GM19324 (cell line): Measurements from ENCODE around the gene CLDN14.

Source experiments
- ATAC-seq: cut with Tn5 transposase; IDR thresholded peaks from one replicate; pipeline ENCODE4 v1.9.1; 2021; ENCODE audit warnings: mild to moderate bottlenecking, moderate library complexity; ENCODE audit not compliant: unreplicated experiment, low FRiP score

Gene CLDN14

GRCh38 chr21:36479415-36480402 lies at the start of gene CLDN14:
Gene CLDN14, minus strand, starts transcription at chr21:36480122. Its CDS starts 18,427 bp downstream, at chr21:36461695.
- ATAC-seq: no peak

- ATAC-seq: no peak
These were observed 48.8 kb upstream of the CLDN14 start for GRCh38 chr21:36528716-36529115.

GRCh38 chr21:36527317-36527716 lies 47.4 kb upstream of the CLDN14 start:
- ATAC-seq: no peak

- ATAC-seq: no peak
These were observed 46.2 kb upstream of the CLDN14 start for GRCh38 chr21:36526104-36526503.

- no peak for ATAC-seq
These were observed 44.6 kb upstream of the CLDN14 start for GRCh38 chr21:36524477-36524876.

GRCh38 chr21:36522219-36522808 lies 42.4 kb upstream of the CLDN14 start:
- no peak for ATAC-seq

GRCh38 chr21:36518883-36519492 lies 39.1 kb upstream of the CLDN14 start:
- no peak for ATAC-seq

GRCh38 chr21:36517366-36518075 lies 37.6 kb upstream of the CLDN14 start:
- no peak for ATAC-seq

- no peak for ATAC-seq
These were observed 36.4 kb upstream of the CLDN14 start for GRCh38 chr21:36516281-36516680.

GRCh38 chr21:36513430-36513829 lies 33.5 kb upstream of the CLDN14 start:
- ATAC-seq: no peak

- no peak for ATAC-seq
These were observed 33.0 kb upstream of the CLDN14 start for GRCh38 chr21:36512971-36513370.

GRCh38 chr21:36511484-36512220 lies 31.7 kb upstream of the CLDN14 start:
- ATAC-seq: no peak

GRCh38 chr21:36510911-36511310 lies 31.0 kb upstream of the CLDN14 start:
- ATAC-seq: no peak

GRCh38 chr21:36509973-36510664 lies 30.2 kb upstream of the CLDN14 start:
- no peak for ATAC-seq

GRCh38 chr21:36508948-36509347 lies 29.0 kb upstream of the CLDN14 start:
- ATAC-seq: no peak

GRCh38 chr21:36507397-36508018 lies 27.6 kb upstream of the CLDN14 start:
- no peak for ATAC-seq

- ATAC-seq: no peak
These were observed 26.6 kb upstream of the CLDN14 start for GRCh38 chr21:36506482-36506881.

GRCh38 chr21:36504067-36505058 lies 24.4 kb upstream of the CLDN14 start:
- no peak for ATAC-seq
